HG02938 (cell line): Measurements from ENCODE around the gene PAX6.

Source experiments
- ATAC-seq: cut with Tn5 transposase; IDR thresholded peaks from one replicate; pipeline ENCODE4 v1.9.1; 2021; ENCODE audit warnings: mild to moderate bottlenecking, moderate library complexity; ENCODE audit not compliant: unreplicated experiment

Gene PAX6

GRCh38 chr11:31799435-31800397 is 11.4 kb downstream of the PAX6 start:
- ATAC-seq = no peak

DNA sequence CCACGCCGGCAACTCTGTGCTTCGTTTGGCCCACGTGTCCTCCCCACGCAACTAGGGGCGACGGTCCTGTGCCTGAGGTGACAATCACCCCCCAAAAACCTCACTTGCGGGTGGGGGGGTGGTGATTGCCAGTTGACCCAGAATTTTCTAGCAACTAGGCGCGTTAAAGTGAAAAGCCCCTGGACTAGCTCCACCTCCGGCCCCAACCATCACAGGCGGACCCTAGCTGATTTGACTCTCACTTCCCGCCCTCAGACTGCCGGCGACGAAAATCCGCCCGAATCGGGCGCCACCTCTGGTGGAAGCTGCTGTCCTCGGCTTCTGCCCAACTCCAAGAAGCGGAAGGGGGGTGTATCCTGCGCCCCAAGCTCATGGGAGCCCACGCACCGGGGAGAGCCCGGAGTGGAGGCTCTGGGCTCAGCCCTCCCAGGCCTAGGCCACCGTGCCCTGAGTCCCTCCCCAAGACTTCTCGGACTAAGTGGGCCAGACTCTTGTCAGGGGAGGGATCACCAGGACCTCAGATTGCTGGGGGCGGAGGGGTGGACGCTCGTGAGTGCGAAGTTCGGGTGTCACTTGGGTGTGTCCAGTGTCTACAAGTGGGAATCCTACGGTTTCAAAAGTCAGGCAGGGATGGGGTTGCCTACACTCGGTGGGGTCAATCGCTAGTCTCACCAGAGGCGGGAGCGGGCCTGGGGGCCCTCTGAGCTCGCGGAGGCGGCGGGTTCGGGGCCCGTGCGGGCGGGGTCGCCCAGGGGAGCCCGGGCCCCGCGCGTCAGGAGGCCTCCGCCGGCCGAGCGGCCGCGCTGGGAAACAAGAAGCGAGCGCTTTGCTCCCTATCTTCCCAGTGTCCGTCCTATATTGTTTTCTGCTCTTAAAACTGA is 12.3 kb downstream of the PAX6 start:
- ATAC-seq = peak; percentile 45

GRCh38 chr11:31798057-31798553 is 13.0 kb downstream of the PAX6 start:
- no peak for ATAC-seq

DNA sequence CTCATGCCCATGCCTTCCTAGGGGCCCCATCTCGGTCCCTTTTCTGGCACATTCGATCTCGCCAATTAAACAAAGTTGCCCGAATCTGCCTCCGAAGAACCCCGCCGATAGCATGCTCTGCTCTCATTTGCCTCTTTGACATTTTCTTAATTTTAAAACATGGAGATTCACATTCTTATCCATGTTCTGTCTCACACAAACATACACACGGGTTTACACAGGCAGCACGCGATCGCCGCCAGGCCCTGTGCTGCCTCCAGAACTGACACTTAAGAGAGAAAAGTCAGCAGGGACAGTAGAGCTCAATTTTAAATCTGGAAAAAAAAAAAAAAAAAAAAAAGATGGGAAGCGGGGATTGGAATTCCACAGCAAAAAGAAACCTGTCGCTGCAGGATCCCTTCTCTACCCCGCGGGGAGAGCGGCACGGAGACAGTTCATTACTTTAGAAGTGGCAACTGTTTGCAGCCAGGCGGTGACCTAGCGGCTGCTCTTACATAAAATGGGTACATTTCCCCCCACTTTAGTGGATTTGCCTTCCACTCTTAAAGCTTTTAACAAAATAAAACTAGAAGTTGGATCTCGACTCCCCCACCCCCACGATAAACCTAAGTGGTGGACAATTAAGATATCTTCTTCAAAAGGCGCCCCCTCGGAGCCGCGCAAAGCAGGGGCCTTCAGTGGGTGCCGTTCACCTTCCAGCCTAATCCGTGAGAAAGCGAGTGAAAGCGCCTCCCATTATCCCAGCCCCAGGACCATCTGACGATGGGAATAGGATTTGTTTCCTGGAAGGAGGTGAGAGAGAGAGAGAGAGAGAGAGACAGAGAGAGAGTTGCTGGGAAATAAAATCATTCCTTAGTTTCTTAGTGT is 13.7 kb downstream of the PAX6 start:
- ATAC-seq = no peak

DNA sequence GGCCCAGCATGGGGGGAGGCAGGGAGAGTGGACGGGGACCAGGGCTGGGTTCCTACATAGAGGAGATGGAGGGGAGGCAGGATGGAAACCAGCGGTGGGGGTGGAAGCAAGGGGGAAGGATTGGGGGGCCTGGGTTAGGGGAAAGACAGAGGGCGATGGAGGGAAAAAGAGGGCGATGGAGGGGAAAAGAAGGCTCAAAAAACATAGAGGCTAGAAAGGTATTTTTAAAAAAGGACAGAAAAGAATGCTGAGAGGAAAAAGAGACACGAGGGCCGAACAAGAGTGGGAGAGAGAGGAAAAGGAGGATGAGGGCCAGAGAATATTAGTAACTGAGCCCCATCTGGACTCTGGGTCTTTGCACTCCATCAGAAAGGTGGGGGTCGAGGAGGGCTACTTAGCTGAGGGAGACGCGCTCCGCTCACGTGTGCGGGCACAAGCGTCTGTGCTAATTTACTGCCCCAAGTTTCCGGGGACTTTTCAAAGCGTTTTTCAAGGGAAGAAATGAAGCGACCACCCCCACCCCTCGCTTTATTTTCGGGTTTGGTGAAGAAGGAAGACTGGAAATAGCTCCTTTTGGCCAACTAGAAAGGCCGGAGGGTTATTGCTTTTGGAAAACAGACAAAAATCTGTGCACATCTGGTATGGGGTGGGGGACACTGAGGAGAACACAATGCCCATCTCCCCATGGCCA is 14.5 kb downstream of the PAX6 start:
- ATAC-seq = no peak

GRCh38 chr11:31795706-31796498 is 15.2 kb downstream of the PAX6 start:
- ATAC-seq = no peak

DNA sequence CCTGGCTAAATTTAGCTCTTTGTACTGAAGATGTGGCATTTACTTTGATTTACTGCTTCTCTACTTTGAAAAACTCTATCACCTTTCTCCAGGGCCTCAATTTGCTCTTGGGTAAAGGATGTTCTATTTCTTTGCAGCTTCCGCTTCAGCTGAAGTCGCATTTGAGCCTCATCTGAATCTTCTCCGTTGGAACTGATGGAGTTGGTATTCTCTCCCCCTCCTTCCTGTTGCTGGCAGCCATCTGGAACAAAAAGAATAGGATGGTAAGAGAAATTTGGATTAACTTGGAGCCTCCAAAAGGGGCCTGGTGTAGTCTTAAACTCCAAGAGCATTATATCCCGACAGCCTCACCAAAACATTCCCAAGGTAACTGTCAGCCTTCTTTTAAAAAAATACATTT is 16.6 kb downstream of the PAX6 start:
- ATAC-seq = no peak

DNA sequence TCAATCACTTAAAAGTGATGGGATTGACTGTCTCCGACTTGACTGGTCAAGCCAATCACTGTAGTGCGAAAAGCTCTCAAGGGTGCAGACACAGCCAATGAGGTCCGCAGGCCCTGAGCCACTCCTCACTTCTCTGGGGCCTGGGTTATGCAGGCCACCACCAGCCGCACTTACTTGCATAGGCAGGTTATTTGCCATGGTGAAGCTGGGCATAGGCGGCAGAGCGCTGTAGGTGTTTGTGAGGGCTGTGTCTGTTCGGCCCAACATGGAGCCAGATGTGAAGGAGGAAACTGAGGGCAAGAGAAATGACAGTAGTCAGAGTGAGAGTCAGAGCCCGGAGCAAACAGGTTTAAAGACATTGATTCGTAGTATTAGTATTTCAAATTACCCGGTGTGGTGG is 17.9 kb downstream of the PAX6 start:
- no peak for ATAC-seq

GRCh38 chr11:31792456-31792855 is 18.7 kb downstream of the PAX6 start:
- no peak for ATAC-seq

GRCh38 chr11:31792036-31792435 is 19.1 kb downstream of the PAX6 start:
- ATAC-seq = no peak

DNA sequence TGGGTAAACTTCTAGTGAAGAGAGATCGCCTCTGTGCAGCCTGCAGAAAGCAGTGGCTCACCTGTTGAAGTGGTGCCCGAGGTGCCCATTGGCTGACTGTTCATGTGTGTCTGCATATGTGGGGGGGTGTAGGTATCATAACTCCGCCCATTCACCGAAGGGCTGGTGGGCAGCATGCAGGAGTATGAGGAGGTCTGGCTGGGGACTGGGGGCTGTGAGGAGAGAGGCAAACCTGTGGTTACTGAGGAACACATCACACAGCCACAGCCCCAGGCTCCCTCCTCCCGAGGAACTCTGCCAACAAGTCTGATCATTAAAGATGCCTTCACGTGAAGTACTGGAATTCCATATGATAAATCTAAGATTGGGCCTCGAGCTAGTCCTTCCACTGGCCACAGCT is 20.5 kb downstream of the PAX6 start:
- ATAC-seq = no peak

DNA sequence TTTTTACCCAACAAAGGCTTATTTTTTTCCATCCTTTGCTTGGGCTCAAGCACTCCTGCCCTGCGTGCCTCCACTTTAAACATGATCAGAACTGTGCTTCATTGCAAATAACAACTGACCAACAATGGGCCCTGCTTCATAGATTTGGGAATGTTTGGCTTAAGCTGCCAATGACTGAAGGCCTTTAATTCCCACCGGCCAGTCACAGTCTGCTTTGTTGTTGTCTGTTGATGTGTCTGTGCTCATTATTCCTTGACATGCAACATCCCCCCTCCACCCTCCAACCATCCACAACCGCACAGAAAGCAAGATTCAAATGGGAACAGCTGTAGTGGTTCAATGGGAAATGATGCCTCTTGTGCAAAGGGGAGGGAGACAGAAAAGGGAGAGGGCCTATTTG is 23.0 kb downstream of the PAX6 start:
- no peak for ATAC-seq

DNA sequence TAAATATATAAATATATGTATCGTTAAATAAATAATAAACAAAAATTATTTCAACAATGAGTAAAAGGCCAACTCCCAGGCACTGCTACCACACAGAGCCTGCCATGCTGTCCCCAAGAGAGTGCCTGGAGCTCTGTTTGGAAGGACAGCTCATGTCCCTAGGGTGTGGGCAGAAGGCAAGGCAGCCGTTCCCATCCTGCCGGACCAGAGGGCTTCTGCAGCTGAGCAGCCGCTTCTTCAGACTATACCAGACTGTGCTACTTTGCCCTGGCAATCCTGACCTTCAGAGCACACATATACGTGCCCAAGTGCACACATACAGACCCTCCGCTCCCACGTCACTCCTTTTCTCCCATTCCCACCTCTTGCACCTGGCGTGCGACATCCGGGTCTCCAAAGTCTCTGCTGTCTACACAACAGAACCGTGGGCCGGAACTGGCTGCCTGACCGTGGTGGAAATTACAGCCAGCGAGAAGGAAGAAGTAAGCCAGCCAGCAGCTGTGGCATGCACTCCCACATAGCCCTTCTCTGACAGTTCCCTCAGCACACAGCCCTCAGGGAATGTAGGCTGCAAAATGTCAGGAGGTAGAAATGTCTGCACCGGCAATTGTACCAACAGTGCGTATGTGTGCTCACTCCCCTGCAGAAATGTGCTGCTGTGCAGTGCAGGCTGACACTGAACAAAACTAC is 24.0 kb downstream of the PAX6 start:
- no peak for ATAC-seq

DNA sequence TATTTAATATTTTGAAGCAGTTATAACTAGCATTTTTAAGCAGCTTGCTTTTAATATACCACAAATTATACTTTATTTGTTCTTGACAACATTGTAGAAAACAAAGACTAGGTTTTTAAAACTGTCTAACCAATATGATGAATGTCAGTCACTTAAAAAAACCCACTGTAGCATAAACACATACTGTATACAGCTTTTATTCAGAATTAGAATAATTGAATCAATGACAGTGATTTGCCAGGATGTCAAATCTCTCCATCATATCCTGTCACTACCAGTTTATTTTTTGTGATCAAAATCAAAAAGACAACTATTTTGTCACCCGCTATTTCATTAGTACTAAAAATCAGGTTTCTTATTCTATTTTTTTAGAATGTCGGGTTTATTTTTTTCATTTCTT is 26.5 kb downstream of the PAX6 start:
- no peak for ATAC-seq

- ATAC-seq = no peak
Measured at GRCh38 chr11:31783252-31783651, 27.9 kb downstream of the PAX6 start.

- ATAC-seq = no peak
Measured at GRCh38 chr11:31782257-31782656, 28.9 kb downstream of the PAX6 start.

- ATAC-seq = no peak
Measured at GRCh38 chr11:31780480-31780971, 30.6 kb downstream of the PAX6 start.

DNA sequence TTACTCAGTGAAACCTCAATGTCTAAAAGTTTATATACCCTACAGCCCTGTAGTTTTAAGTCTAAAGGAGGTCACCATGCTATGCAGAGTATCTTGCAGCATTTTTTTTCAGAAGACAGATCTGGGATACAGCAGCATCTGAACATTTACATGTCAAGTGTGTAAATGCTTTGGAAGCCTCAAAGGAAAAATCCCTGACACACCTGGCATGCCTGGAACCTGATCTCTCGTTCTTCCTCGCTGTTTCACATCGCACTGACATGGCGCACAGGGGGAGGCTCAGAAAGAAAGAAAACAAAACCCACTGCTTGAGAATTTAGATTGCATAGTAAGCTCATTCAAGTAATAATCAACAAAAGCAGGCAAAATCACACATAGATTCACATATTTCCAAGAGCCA is 31.0 kb downstream of the PAX6 start:
- ATAC-seq = no peak
